GM12865 (cell line): ENCODE measurements around the gene IL17RE.
"Not testable (repeated sequence)": the region's sequence is repeated elsewhere in the genome, so short reads cannot be mapped to it uniquely, and the experiment has no call there.

Experiments used
- DNase-seq: peaks from one replicate; pipeline ENCODE4 v3.0.0; 2010; ENCODE audit warnings: low read depth
- H3K4me3 ChIP-seq: 2 replicates; pipeline ENCODE4 v1.5.1; 2011; ENCODE audit warnings: mild to moderate bottlenecking, low read depth, low read length, control low read depth
- CTCF ChIP-seq: IDR thresholded peaks from 2 replicates; pipeline ENCODE4 v1.5.1; 2011; ENCODE audit warnings: low read length, control low read depth, low read depth, inconsistent platforms; ENCODE audit not compliant: insufficient read depth; ENCODE audit errors: missing control alignments

Gene IL17RE

GRCh38 chr3:9862391-9863057 lies 40.1 kb upstream of the IL17RE start:
- no peak overlapping the region for H3K4me3 ChIP-seq
- no peak for DNase-seq
- no peak for TF ChIP-seq CTCF

- H3K4me3 ChIP-seq = no peak overlapping the region
- DNase-seq = no peak
- TF ChIP-seq CTCF = no peak
Measured at GRCh38 chr3:9863058-9863772, 39.4 kb upstream of the IL17RE start.

GRCh38 chr3:9864200-9864927 lies 38.3 kb upstream of the IL17RE start:
- DNase-seq = no peak
- no peak for TF ChIP-seq CTCF
- no peak overlapping the region for H3K4me3 ChIP-seq

GRCh38 chr3:9865125-9865637 lies 37.5 kb upstream of the IL17RE start:
- H3K4me3 ChIP-seq, DNase-seq: not testable (repeated sequence)

GRCh38 chr3:9866639-9867038 lies 36.0 kb upstream of the IL17RE start:
- DNase-seq = no peak
- no peak overlapping the region for H3K4me3 ChIP-seq
- TF ChIP-seq CTCF = no peak

- DNase-seq = no peak
- no peak overlapping the region for H3K4me3 ChIP-seq
- no peak for TF ChIP-seq CTCF
Measured at GRCh38 chr3:9867106-9867505, 35.5 kb upstream of the IL17RE start.

- no peak for DNase-seq
- no peak for TF ChIP-seq CTCF
- no peak overlapping the region for H3K4me3 ChIP-seq
Measured at GRCh38 chr3:9869955-9870354, 32.7 kb upstream of the IL17RE start.
